HCT116 (cell line): ENCODE measurements around the gene FBXO11. TPM values are rescaled to one million over a fixed set of nuclear protein-coding genes. Genes with fewer than 3 reads are reported as not detected.

Source experiments
- ATAC-seq: fragments of 200-7000 bp; cut with Tn5 transposase; 2 replicates; pipeline ENCODE4 v1.9.1; 2020; ENCODE audit warnings: mild to moderate bottlenecking, moderate library complexity
- BruUV-seq: library from RNA; stranded (reverse); fragments of 400-500 nt; replicated peaks from 2 replicates; lab custom pipeline; 2021; lab: Mats Ljungman, UMichigan
- CTCF ChIA-PET: fragments of 300-600 bp; sonication (Branson Sonifier 250); formaldehyde crosslinking; loops from one replicate; lab custom pipeline; 2021; ENCODE audit warnings: antibody characterized with exemption; lab: Charles Lee
- POLR2A ChIA-PET: fragments of 300-600, 350-600 bp; sonication (Branson Sonifier 250); formaldehyde crosslinking; loops from one replicate; lab custom pipeline; 2021; ENCODE audit warnings: antibody characterized with exemption; lab: Charles Lee
- RAD21 ChIA-PET, 2 experiments: fragments of 300-600 bp; sonication (Branson Sonifier 250); formaldehyde crosslinking; loops; one replicate each; lab custom pipeline; 2023; ENCODE audit warnings: low total read pairs in 2 of 2; ENCODE audit not compliant: uncharacterized antibody in 2 of 2, unreplicated experiment in 2 of 2, low non-redundant PET in 1 of 2; lab: Charles Lee
- DNase-seq: peaks from one replicate; pipeline ENCODE4 v3.0.0-alpha.2; 2010; ENCODE audit warnings: low read depth, low spot score
- H2AFZ ChIP-seq: fragments of 200-600 bp; shearing (Covaris generic), sonication (generic); 2 replicates; pipeline ENCODE4 v1.6.1; 2017; ENCODE audit warnings: low read depth, mixed run types, mixed read lengths, antibody characterized with exemption, low read length; ENCODE audit not compliant: poor library complexity, severe bottlenecking
- H3K27ac ChIP-seq: 2 replicates; pipeline ENCODE4 v1.5.1; 2012; ENCODE audit warnings: low read depth, low read length
- H3K27me3 ChIP-seq: fragments of 200-600 bp; sonication (generic); 2 replicates; pipeline ENCODE4 v1.6.1; 2016; ENCODE audit warnings: mixed run types, low read length, mixed read lengths; ENCODE audit not compliant: insufficient read depth
- H3K36me3 ChIP-seq, 2 experiments: fragments of 200-500 bp in 1 of 2; fragments of 200-600 bp in 1 of 2; sonication (Bioruptor generic) in 1 of 2; sonication (generic) in 1 of 2; 2 replicates each; pipeline versions ENCODE4 v1.5.1 to v1.6.1; 2014 to 2016; ENCODE audit warnings: low read length in 2 of 2, inconsistent platforms in 1 of 2, mixed read lengths in 1 of 2, mixed run types in 1 of 2; ENCODE audit not compliant: insufficient read depth in 2 of 2, control insufficient read depth in 1 of 2
- H3K4me1 ChIP-seq, 2 experiments: fragments of 200-600 bp in 1 of 2; sonication (generic) in 1 of 2; 2 replicates each; pipeline versions ENCODE4 v1.5.1 to v1.6.1; 2012 to 2017; ENCODE audit warnings: low read length in 2 of 2, inconsistent platforms in 1 of 2, mild to moderate bottlenecking in 1 of 2, mixed read lengths in 1 of 2, mixed run types in 1 of 2, moderate library complexity in 1 of 2; ENCODE audit not compliant: insufficient read depth in 2 of 2, control insufficient read depth in 1 of 2
- H3K4me2 ChIP-seq: fragments of 200-600 bp; sonication (generic); 2 replicates; pipeline ENCODE4 v1.6.1; 2017; ENCODE audit warnings: mixed run types, low read length, mixed read lengths
- H3K4me3 ChIP-seq, 2 experiments: fragments of 200-600 bp in 1 of 2; sonication (generic) in 1 of 2; replicated peaks in 1 of 2; 2 replicates each; pipeline ENCODE4 v1.5.1; 2011 to 2016; ENCODE audit warnings: low read length in 2 of 2, control low read depth in 1 of 2, low read depth in 1 of 2, mild to moderate bottlenecking in 1 of 2, mixed read lengths in 1 of 2, mixed run types in 1 of 2
- H3K79me2 ChIP-seq: fragments of 200-600 bp; sonication (generic); 2 replicates; pipeline ENCODE4 v1.6.1; 2017; ENCODE audit warnings: mild to moderate bottlenecking, mixed run types, low read length, moderate library complexity, mixed read lengths; ENCODE audit not compliant: insufficient read depth
- H3K9ac ChIP-seq: fragments of 200-600 bp; sonication (generic); 2 replicates; pipeline ENCODE4 v1.6.1; 2016; ENCODE audit warnings: low read length, mixed read lengths
- H3K9me2 ChIP-seq: fragments of 200-600 bp; sonication (generic), shearing (Covaris generic); 2 replicates; pipeline ENCODE4 v1.6.1; 2017; ENCODE audit warnings: mixed run types, mild to moderate bottlenecking, moderate library complexity; ENCODE audit not compliant: insufficient read depth
- H3K9me3 ChIP-seq, 2 experiments: fragments of 200-500 bp in 1 of 2; fragments of 200-600 bp in 1 of 2; sonication (Bioruptor generic) in 1 of 2; sonication (generic) in 1 of 2; 2 replicates each; pipeline ENCODE4 v1.6.1; 2014 to 2017; ENCODE audit warnings: low read length in 2 of 2, mixed read lengths in 2 of 2, inconsistent platforms in 1 of 2, low read depth in 1 of 2, mild to moderate bottlenecking in 1 of 2, mixed run types in 1 of 2, moderate library complexity in 1 of 2; ENCODE audit not compliant: control insufficient read depth in 1 of 2, insufficient read depth in 1 of 2
- H4K20me1 ChIP-seq: fragments of 200-600 bp; sonication (generic), shearing (Covaris generic); 2 replicates; pipeline ENCODE4 v1.6.1; 2017; ENCODE audit warnings: mixed run types, mild to moderate bottlenecking, moderate library complexity; ENCODE audit not compliant: insufficient read depth
- CBX3 ChIP-seq: IDR thresholded peaks from 2 replicates; pipeline ENCODE4 v1.6.1; 2012; ENCODE audit warnings: low read depth
- ELF1 ChIP-seq: IDR thresholded peaks from 2 replicates; pipeline ENCODE4 v1.6.1; 2012; ENCODE audit warnings: low read depth, borderline replicate concordance
- EZH2 ChIP-seq: fragments of 200-600 bp; sonication (generic); IDR thresholded peaks from 2 replicates; pipeline ENCODE4 v1.6.1; 2017; ENCODE audit warnings: antibody characterized with exemption, mixed run types
- FOSL1 ChIP-seq: IDR thresholded peaks from 2 replicates; pipeline ENCODE4 v1.6.1; 2012; ENCODE audit warnings: low read depth
- POLR2AphosphoS5 ChIP-seq: IDR thresholded peaks from 2 replicates; pipeline ENCODE4 v1.6.1; 2011; ENCODE audit warnings: mild to moderate bottlenecking, low read depth, low read length, moderate library complexity
- RAD21 ChIP-seq: IDR thresholded peaks from 2 replicates; pipeline ENCODE4 v1.6.1; 2012; ENCODE audit warnings: low read depth, mild to moderate bottlenecking
- SRF ChIP-seq: IDR thresholded peaks from 2 replicates; pipeline ENCODE4 v1.6.1; 2012; ENCODE audit warnings: low read depth
- TCF7L2 ChIP-seq: IDR thresholded peaks from 2 replicates; pipeline ENCODE4 v1.7.0; 2011; ENCODE audit warnings: borderline replicate concordance, inconsistent platforms; ENCODE audit not compliant: insufficient read depth, insufficient read length; ENCODE audit errors: extremely low read depth
- YY1 ChIP-seq: IDR thresholded peaks from 2 replicates; pipeline ENCODE4 v1.6.1; 2011; ENCODE audit warnings: low read length, low read depth, moderate library complexity, mild to moderate bottlenecking; ENCODE audit not compliant: insufficient replicate concordance; ENCODE audit errors: extremely low read depth
- ZNF274 ChIP-seq: fragments of 200-500 bp; sonication (Bioruptor generic); IDR thresholded peaks from 2 replicates; pipeline ENCODE4 v1.6.1; 2014; ENCODE audit warnings: mild to moderate bottlenecking, low read depth, low read length, inconsistent platforms
- intact Hi-C: fragments of 100-400 bp; cut with micrococcal nuclease; formaldehyde crosslinking; loops from 2 replicates; pipeline ENCODE4 v1.10.0; 2022
- total RNA-seq: library from RNA; stranded (reverse); gene quantifications from one replicate; pipeline ENCODE4 v1.2.1, GENCODE V29; 2021; ENCODE audit not compliant: unreplicated experiment
- TF ChIP-seq, protein P1 (sequence below): IDR thresholded peaks from 2 replicates; pipeline ENCODE4 v1.6.1; 2011; ENCODE audit warnings: mild to moderate bottlenecking, low read length, moderate library complexity; ENCODE audit not compliant: insufficient replicate concordance; ENCODE audit errors: extremely low read depth
- TF ChIP-seq, protein P2 (sequence below), 3 experiments: fragments of 200-600 bp in 1 of 3; sonication (generic) in 1 of 3; IDR thresholded peaks in 2 of 3; conservative IDR thresholded peaks in 1 of 3; 2 replicates each; pipeline ENCODE4 v1.5.1; 2012 to 2017; ENCODE audit warnings: low read depth in 2 of 3, low read length in 2 of 3, antibody characterized with exemption in 1 of 3, borderline replicate concordance in 1 of 3, control low read depth in 1 of 3, mild to moderate bottlenecking in 1 of 3, mixed read lengths in 1 of 3, mixed run types in 1 of 3, moderate library complexity in 1 of 3; ENCODE audit not compliant: insufficient read depth in 1 of 3

The FBXO11 gene
- total RNA-seq, 1 experiment from 2014 or later, result 60.2 TPM

DNA sequence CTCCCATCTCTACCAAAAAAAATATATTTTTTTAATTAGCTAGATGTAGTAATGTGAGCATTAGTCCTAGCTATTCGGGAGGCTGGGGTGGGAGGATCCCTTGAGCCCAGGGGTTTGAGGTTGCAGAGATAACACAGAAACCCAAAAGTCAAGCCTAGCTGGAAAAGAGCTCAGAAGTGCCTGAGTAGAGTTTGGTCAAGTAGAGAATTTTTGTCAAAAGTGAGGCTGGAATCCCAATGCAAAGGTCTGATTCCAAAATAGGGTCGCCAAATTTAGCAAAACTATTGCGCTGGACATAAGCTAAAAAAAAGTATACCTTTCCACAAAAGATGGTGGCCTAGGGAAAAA, 138.8 kb downstream of the FBXO11 start:
- H3K4me1 ChIP-seq, result peaks cover 3 to 16% of the 10 kb centered on the region in 2 experiments; a peak in 2 of 4 replicates
- ChIA-PET RAD21 (interaction anchor here (0.8 to 1.8 kb wide), 6 partner anchors 330 to 433 kb away, joined by 3 to 10 read pairs (median 6); no protein-coding TSS in a partner anchor), POLR2A (interaction anchor here (0.6 to 1.0 kb wide), 3 partner anchors 49 to 432 kb away, joined by 3 to 4 read pairs (median 4); no protein-coding TSS in a partner anchor), CTCF (interaction anchor here (0.6 to 3.3 kb wide), 26 partner anchors 9 to 698 kb away, joined by 3 to 64 read pairs (median 4); partner anchors contain the start of gene MSH6)
- no peak overlapping the region for H3K9ac ChIP-seq
- H3K9me3 ChIP-seq, result peaks cover 0 to 7% of the 10 kb centered on the region in 2 experiments; a peak in 1 of 4 replicates
- no peaks in the 10 kb centered on the region for H3K27me3 ChIP-seq
- no peaks in the 10 kb centered on the region for H3K79me2 ChIP-seq
- ATAC-seq, result no peak
- no peaks in the 10 kb centered on the region for H3K36me3 ChIP-seq
- no peaks in the 10 kb centered on the region for H3K9me2 ChIP-seq
- H3K4me3 ChIP-seq, result no peak overlapping the region
- DNase-seq, result no peak
- H3K27ac ChIP-seq, result no peak overlapping the region
- H2AFZ ChIP-seq, result peak overlapping the region; percentile 82
- TF ChIP-seq FOSL1 (no peak), EZH2 (no peak), POLR2AphosphoS5 (no peak), ZNF274 (no peak), TCF7L2 (no peak), CBX3 (no peak), YY1 (no peak), ELF1 (no peak), SRF (no peak), RAD21 (no peak)
- TF ChIP-seq, protein P1, sequence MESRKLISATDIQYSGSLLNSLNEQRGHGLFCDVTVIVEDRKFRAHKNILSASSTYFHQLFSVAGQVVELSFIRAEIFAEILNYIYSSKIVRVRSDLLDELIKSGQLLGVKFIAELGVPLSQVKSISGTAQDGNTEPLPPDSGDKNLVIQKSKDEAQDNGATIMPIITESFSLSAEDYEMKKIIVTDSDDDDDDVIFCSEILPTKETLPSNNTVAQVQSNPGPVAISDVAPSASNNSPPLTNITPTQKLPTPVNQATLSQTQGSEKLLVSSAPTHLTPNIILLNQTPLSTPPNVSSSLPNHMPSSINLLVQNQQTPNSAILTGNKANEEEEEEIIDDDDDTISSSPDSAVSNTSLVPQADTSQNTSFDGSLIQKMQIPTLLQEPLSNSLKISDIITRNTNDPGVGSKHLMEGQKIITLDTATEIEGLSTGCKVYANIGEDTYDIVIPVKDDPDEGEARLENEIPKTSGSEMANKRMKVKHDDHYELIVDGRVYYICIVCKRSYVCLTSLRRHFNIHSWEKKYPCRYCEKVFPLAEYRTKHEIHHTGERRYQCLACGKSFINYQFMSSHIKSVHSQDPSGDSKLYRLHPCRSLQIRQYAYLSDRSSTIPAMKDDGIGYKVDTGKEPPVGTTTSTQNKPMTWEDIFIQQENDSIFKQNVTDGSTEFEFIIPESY, result no peak
- TF ChIP-seq, protein P2, sequence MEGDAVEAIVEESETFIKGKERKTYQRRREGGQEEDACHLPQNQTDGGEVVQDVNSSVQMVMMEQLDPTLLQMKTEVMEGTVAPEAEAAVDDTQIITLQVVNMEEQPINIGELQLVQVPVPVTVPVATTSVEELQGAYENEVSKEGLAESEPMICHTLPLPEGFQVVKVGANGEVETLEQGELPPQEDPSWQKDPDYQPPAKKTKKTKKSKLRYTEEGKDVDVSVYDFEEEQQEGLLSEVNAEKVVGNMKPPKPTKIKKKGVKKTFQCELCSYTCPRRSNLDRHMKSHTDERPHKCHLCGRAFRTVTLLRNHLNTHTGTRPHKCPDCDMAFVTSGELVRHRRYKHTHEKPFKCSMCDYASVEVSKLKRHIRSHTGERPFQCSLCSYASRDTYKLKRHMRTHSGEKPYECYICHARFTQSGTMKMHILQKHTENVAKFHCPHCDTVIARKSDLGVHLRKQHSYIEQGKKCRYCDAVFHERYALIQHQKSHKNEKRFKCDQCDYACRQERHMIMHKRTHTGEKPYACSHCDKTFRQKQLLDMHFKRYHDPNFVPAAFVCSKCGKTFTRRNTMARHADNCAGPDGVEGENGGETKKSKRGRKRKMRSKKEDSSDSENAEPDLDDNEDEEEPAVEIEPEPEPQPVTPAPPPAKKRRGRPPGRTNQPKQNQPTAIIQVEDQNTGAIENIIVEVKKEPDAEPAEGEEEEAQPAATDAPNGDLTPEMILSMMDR (IDR thresholded peaks at IDR 0.05 in 2 of 3, conservative IDR thresholded peaks at IDR 0.05 in 1 of 3; ENCODE audit: borderline replicate concordance in 1 of 3, insufficient read depth in 1 of 3, low read depth in 2 of 3, low read length in 2 of 3), result no peak
- peak overlapping the region; percentile 51 for H3K4me2 ChIP-seq
- intact Hi-C loops, result loop anchor here (1.0 kb wide), 1 partner anchor 330 kb away; no protein-coding TSS in a partner anchor
- BruUV-seq, result no TSS peak
- H4K20me1 ChIP-seq, result no peaks in the 10 kb centered on the region
